ENCODE results near the gene TXNDC12.
"Not testable (repeated sequence)": the region's sequence is repeated elsewhere in the genome, so short reads cannot be mapped to it uniquely, and the experiment has no call there.

Gene TXNDC12

DNA sequence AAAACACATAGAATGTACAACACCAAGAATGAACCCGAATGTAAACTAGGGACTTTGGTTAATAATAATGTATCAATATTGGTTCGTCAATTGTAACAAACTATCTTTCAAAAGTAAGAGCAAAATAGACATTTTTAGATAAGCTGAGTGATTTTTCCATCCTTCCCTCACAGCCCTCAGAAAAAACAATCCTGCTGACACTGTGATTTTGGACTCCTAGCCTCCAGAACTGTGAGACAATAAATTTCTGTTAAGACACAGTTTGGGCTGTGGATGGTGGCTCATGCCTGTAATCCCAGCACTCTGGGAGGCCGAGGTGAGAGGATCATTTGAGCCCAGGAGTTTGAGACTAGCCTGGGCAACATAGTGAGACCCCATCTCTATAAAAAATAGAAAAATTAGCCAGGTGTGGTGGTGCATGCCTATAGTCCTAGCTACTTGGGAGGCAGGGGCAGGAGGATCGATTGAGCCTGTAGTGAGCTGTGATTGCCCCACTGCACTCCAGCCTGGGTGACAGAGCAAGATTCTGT, 9.3 kb downstream of the TXNDC12 start:
- DNase-seq = not testable (repeated sequence)

DNA sequence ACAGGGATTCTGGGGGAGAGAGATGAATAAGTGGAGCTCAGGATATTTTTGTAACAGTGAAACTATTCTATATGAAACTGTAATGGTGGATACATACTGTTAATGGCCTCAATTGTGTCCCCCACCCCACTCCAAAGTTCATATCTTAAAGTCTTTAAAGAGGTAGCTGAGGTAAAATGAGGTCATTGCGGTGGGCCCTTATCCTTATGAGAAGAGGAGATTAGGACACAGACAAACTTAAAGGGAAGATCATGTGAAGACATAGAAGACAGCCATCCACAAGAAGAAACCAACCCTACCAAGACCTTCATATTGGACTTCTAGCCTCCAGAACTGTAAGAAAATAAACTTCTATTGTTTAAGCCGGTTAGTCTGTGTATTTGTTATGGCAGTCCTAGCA, 9.8 kb downstream of the TXNDC12 start:
- DNase-seq = no peak

DNA sequence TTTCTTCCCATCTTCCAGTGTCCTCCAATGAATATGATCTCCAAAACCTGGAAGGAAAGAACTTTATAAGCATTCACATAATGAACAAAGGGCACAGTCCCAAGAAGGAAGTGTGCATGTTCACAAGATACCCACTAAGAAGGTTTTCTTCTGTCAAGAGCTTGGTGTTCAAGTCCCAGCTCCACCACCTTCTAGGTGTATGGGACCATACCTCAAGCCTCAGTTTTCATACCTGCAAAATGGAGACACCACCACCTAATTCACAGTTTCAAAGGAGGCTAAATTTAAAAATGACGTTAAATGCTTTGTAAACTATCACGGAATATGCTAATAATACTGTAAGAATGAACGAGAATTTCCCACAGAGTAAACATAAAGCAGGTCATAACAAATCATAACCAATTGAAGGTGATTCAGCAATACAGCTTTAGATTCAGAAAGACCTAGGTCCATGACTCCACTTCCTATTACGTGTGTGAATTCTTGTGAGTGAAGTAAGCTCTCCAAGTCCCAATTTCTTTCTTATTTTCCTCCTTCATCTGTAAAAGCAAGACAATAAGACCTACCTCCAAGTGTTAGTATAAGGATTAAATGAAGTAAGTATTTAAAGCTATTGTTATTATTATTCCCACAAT, 13.3 kb downstream of the TXNDC12 start:
- DNase-seq = no peak

DNA sequence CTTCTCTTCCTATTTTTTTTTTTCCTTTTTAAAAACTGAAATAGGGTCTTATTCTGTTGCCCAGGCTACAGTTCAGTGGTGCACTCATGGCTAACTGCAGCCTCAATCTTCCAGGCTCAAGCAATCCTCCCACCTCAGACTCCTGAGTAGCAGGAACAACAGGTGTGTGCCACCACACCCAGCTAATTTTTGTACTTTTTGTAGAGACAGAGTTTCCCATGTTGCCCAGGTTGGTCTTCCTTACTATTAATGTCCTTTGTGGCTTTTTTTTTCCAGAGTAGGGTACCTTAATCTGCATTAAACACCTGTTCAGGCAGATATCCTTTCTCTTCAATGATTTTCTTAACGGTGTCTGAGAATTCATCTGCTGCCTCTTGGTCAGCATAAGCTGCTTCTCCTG, 17.1 kb downstream of the TXNDC12 start:
- DNase-seq = no peak

DNA sequence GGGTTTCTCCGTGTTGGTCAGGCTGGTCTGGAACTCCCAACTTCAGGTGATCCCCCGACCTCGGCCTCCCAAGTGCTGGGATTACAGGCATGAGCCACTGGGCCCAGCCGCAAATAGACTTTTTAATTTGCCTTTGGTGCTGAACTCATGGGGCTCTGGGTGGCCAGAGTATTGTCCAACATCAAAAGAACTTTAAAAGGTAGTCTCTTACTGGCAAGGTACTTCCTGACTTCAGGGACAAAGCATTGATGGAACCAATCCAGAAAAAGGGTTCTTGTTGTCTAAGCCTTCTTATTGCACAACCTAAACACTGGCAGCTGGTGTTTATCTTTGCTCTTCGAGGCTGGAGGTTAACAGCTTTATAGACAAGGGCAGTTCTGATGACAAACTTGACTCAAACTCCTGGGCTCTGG, 17.6 kb downstream of the TXNDC12 start:
- DNase-seq = no peak

DNA sequence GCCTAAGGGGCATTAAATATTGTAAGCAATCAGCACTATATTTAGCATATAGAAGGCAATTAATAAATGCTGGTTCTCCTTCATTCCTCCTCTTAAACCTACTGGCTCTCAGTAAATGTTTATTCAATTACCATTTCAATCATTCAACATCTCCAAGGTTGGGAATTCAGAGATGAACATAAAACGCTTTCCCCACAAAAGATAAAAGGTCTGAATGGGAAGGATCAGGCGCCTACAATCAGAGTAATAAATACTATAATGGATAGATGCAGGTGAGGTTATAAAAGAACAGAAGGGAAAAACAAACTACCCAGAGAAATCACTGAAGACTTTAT, 21.0 kb downstream of the TXNDC12 start:
- DNase-seq = no peak

DNA sequence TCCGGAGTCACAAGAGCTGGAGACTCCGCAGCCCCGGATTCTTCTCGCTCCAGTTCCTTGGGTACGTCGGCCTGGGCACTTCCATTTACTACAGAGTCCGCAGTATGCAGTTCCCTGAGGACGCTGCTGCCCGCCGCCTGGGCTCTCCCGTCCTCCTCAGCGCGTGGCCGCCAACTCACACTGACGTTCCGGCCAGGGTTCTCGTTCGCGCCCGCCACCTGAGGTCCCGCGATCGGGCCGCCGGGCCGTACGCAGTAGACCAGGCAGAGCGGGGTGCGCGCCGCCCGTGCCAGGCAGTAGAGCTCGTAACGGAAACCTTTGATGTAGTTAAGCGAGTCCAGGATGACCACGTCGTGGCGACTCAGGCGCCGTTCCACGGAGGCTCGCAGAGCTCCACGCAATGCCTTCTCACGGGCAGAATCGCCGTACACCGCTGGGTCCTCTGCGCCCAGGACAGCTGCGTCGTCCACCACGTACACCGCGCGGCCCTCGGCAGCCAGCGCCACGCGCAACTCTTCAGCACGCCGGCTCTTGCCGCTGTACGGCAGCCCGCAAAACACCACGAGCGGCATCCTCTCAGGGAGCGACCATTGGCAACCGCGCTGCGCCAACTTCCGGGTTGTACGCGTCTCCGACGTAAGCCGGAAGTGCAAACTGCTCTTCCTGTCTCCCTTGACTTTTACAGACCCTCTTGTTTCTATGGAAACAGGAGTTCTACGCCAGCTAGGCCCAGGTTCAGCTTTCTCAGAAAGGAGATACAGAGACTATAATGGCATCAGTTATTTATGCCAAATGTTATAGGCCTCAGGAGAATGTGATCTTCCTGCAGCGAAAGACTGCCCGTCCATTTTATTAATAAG, 21.6 kb downstream of the TXNDC12 start, which contains the start of gene KTI12:
Gene KTI12, minus strand, starts transcription at position 621 of the 860 bp plus-strand sequence. Its CDS starts 49 bp downstream, at position 572.
- peak; percentile 91 to 94 for DNase-seq

DNA sequence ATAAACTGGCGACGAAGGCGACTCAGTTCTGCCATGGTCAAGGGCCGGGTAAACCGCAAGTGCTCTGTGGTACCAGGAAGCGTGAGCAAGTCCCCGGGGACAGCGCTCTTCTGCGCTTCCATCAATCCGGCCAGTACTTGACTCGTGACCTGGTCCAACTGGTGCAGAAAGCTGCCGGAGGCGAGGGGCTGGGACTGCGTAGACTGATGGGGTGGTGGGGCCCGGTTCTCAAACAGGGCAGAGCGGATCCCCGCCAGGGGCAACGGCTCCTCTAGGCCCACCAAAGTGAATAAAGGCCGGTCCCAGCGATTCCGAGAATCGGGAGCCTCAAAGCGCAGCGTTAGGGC, 22.2 kb downstream of the TXNDC12 start:
- no peak for DNase-seq

DNA sequence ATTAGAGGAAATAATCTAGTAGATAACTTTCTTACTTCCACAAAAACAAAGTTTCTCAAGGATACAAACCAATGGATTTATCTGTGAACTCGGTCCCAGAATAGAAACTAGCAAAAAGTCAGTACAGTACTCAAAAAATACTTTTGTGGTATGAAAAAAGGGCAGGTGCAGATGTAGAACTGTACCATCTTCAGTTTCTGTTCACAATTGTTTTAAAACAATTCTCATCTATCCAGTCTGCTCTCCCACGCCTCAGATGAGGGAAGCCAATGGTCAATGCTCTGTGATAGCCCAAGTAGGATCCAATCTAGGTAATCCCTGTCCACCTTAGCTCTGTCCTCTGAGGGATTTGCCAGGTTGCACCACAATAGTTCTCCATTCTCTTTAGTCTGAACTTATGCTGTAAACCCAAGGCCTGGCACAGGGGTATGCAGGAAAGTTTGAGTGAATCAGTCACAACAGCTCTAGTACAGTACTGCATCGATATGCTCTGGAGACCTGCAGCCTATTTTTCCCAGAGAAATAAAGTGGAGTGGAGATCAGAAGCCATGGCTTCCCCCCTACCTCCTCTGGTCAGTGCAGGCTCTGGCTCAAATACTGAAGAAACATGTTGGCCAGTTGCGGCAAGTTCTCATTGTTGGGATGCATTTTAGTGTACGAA, 22.7 kb downstream of the TXNDC12 start:
- DNase-seq = no peak

DNA sequence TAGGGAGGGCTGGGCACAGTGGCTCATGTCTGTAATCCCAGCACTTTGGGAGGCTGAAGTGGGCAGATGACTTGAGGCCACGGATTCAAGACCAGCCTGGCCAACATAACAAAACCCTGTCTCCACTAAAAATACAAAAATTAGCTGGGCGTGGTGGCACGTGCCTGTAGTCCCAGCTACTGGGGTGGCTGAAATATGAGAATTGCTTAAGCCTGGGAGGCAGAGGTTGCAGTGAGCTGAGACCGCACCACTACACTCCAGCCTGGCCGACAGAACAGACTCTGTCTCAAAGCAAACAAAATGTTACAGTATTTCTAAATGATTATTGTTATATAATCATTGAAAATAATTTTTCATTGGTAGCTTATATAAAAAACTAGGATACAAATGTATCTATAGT, 26.2 kb downstream of the TXNDC12 start:
- DNase-seq = not testable (repeated sequence)

DNA sequence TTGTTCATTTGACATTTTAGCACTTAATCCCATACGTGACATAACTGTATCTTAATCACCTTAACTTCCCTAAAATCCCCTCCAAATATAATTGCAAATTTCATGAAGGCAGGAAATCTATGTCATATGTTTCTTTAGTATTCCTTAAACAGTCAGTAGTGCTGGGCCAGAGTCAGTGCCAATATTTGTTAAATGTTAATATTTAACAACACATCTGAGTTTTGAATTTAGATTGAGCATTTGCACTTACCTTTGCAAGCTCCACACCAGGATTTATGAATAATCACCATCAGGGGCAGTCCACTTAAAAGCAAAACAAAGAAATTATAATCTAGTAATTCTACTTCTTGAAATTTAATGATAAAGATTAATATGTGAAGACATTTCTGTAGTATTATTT, 26.7 kb downstream of the TXNDC12 start:
- DNase-seq = no peak

DNA sequence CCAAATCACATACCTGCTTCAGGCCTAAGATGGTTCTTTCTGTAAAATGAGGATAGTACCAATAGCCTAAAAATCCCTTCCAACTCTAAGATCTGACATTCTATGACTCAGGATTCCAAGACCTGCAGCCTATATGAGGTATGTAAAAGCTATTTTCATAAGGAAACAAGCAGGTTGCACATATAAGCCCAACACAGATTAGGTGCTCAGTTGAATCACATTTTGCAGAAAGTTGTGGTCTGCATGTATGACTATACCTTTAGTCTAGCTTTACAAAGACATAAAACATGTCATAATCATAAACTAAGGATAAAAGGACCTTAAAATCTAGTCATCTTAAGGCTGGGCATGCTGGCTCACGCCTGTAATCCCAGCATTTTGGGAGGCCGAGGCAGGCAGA, 28.7 kb downstream of the TXNDC12 start:
- DNase-seq = no peak

DNA sequence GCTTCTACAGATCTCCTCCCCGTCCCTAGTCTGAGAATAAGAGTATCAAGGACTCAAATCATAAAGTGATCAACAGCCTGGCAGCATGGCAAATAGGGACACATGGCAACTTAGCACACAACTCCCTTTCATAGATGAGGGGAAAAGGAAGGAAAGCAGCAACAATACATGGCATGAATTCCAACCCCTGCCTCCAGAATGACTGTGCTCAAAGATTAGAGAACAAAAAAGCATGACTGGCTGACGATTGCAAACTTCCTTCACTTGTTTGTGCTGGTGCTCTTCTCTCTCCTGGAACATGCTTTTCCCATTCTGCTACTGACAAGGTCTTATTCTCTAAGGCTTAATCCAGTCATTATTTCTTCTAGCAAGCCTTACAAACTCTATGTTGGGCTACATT, 32.9 kb downstream of the TXNDC12 start:
- DNase-seq = no peak

DNA sequence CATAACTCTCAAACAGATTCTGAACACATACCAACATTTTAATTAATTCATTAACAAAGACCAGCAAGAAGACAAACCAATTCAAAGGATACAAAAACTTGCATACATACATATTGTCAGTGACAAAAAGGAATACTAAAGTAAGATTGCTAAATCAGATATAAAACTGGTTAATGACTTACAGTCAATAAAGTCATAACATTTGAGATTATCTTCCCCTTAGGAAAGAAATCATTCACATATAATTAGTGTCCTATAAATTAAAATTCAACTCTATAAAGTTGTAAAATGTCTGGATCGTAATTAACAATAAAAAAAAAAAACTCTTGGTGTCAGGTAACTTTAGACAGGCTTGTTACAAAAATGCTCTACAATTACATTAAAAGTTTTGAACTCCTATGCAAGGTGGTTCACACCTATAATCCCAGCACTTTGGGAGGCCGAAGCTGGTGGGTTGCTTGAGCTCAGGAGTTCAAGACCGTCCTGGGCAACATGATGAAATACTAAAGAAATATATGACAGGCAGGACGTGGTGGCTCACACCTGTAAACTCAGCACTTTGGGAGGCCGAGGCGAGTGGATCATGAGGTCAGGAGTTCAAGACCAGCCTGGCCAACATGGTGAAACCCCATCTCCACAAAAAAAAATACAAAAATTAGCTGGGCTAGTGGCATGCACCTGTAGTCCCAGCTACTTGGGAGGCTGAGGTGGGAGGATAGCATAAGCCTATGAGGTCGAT, 46.8 kb downstream of the TXNDC12 start:
- DNase-seq = no peak

DNA sequence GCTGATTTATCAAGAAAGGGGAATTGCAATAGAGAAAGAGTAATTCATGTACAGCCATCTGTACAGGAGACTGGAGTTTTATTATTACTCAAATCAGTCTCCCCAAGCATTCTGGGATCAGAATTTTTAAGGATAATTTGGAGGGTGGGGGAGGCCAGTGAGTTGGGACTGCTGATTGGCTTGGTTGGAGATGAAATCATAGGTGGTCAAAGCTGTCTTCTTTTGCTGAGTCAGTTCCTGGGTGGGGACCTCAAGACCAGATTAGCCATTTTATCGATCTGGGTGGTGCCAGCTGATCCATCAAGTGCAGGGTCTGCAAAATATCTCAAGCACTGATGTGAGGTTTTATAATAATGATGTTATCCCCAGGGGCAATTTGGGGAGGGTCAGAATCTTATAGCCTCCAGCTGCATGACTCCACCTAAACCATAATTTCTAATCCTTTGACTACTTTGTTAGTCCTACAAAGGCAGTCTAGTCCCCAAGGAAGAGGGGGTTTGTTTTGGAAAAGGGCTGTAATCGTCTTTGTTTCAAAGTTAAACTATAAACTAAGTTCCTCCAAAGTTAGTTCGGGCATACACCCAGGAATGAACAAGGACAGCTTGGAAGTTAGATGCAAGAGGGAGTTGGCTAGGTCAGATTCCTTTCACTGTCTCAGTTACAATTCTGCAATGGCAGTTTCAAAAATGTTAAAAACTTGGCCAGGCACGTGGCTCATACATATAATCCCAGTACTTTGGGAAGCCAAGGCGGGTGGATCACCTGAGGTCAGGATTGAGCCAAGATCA, 47.6 kb downstream of the TXNDC12 start:
- no peak for DNase-seq

DNA sequence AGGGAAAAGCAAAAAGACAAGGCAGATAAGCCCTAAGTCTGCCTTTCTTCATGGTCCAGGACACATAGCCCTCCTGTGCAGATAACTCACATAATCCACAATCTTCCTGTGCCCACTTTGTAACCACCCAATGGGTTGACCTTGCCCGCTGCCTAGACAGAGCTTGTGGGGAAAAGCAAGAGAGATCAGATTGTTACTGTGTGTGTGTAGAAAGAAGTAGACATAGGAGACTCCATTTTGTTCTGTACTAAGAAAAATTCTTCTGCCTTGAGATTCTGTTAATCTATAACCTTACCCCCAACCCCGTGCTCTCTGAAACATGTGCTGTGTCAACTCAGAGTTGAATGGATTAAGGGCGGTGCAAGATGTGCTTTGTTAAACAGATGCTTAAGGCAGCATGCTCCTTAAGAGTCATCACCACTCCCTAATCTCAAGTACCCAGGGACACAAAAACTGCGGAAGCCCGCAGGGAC, 48.9 kb downstream of the TXNDC12 start:
- not testable (repeated sequence) for DNase-seq

DNA sequence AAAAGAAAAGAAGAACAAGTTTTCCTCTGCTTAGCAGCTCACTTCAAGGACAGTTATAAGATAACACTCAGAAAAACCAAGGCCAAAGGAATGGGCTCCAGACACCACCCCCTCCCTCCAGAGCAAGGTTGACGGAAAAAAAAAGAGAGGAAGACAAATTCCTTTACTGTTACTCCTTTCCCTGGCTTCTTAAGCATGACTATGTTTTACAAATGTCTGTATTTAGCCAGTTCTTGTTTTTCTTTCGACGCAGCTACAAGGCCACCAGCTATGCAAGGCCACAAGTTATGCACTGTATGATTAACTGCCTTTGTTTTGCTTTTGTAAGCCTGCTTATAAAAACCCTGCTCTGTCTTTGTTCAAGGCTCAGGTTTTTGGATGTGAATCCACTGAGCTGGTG, 49.4 kb downstream of the TXNDC12 start:
- DNase-seq = not testable (repeated sequence)

DNA sequence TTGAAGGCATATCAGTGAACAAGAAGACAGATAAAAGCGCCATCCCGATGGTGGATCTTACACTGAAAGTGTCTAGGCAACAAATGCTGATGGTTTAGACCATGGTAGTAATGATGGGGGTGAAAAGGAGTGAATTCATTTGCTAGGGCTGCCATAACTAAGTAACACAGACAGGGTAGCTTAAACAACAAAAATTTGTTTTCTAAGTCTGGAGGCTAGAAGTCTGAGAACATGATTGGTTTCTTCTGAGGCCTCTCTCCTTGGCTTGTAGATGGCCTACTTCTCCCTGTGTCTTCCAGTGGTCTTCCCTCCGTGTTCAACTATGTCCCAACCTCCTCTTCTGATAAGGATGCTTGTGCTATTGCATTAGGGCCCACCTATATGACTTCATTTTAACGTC, 51.1 kb downstream of the TXNDC12 start:
- DNase-seq = no peak

DNA sequence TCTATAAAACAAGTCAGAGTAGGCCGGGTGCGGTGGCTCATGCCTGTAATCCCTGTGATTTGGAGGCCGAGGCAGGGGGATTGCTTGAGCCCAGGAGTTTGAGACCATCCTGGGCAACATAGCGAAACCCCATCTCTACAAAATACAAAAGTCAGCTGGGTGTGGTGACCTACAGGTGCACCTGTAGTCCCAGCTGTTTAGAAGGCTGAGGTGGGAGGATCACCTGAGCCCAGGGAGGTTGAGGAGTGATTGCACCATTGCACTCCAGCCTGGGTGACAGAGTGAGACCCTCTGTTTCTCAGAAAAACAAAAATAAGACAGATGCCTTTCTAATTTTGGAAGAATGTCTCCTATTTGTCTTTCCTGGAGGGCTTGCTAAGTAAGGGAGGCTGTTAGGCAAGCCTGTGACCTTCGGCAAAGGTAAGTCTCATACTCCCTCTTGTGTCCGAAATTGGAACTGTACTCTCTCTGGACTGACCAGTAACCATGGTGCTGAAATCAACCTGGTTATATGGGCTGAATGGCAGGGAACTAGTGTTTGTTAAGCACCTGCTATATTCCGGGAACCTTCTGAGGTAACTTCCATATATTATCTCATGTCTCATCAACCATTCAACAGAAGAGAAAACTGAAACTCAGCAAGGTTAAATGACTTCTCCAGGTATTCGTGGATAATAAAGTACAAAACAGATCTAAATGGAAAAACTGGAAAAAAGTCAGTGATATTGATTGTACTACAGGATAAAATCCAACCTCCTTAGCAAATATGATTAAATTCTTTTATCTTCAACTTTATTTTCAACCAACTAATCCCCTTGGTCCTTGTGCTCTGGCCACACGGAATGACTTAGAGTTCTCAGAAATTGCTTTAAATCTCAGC, 52.7 kb downstream of the TXNDC12 start:
- peak; percentile 91 to 93 for DNase-seq

DNA sequence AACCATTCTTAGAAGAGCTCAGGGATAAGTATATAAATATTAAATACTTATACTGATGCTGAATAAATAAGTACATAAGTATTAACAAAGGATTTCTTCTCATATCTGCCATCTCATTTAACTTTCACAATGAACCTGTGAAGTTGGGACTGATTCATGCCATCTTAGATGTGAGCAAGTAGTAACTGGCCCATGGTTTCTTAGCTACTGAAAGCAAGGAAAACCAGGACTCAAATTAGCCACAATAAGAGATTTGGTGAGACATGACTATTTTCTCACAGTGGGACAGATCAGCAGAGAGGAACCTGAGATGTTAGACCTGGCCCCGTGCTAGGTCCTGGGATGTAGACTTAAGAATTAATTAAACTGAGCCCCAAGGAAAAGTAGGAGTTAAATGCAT, 56.3 kb downstream of the TXNDC12 start:
- no peak for DNase-seq

DNA sequence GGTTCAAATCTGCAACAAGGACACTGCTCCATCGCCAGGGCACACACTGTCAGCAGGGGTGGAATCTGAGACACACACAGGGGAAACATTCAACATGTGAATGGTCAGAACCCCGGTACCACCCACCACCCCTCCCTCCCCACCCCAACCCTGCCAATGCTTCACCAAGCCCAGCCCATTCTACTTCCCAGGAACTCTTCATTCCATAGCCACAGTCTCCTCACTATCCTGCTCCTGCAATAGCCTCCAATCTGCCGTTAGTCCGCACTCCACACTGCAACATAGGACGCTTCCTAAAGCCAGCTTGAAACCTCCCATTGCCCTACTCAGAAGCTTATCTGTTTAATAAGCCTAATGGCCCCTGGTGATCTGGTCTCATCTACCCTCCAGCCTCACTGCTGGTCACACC, 57.0 kb downstream of the TXNDC12 start:
- DNase-seq = no peak

All from Kasumi-1 (cell line).